Measurements from ENCODE around the gene RTN4. TPM values are rescaled to one million over a fixed set of nuclear protein-coding genes. Genes with fewer than 3 reads are reported as not detected.

The RTN4 gene
- total and polyA plus RNA-seq, 10 donors, result 55.2 to 215 (median 155) TPM

GRCh38 chr2:55049821-55050099 is 491 bp downstream of the RTN4 start:
- intact Hi-C loops (cut with DNase I; ENCODE audit: low total_unique reads), result no loop called here
- no peaks in the 10 kb centered on the region for H3K9me3 ChIP-seq
- H3K4me1 ChIP-seq, result peaks cover 47 to 81% (median 73%) of the 10 kb centered on the region in 6 donors
- DNase-seq, result peak; percentile 94
- WGBS, 5 donors, result 0 to 1% (median 1%) methylated on average over 4 to 35 of the region's 35 CpGs; no CpG with 5 or more reads in 1 of the 5 donors
- peak overlapping the region; percentile 71 to 95 (median 84) for H3K4me3 ChIP-seq
- H3K27me3 ChIP-seq (replicated peaks in 1 of 7), result no peaks in the 10 kb centered on the region
- TF ChIP-seq POLR2AphosphoS5 (IDR thresholded peaks at IDR 0.05) (no peak), POLR2A (IDR thresholded peaks at IDR 0.05) (no peak), CTCF (IDR thresholded peaks at IDR 0.05 in 8 of 11, conservative IDR thresholded peaks at IDR 0.05 in 3 of 11) (no peak)
- H3K36me3 ChIP-seq, result no peaks in the 10 kb centered on the region
- H3K27ac ChIP-seq, result peak overlapping the region; percentile 98 to 99 (median 99)

GRCh38 chr2:55049043-55049820 is 1.0 kb downstream of the RTN4 start:
- TF ChIP-seq CTCF (IDR thresholded peaks at IDR 0.05 in 8 of 11, conservative IDR thresholded peaks at IDR 0.05 in 3 of 11) (peak; percentile 39 to 77 (median 55)), POLR2AphosphoS5 (IDR thresholded peaks at IDR 0.05) (peak; percentile 69 to 85 (median 80)), POLR2A (IDR thresholded peaks at IDR 0.05) (peak in 1 of 3 donors; percentile 14)
- Histone ChIP-seq H3K36me3 (no peaks in the 10 kb centered on the region), H3K27ac (peak overlapping the region; percentile 98 to 99 (median 99)), H3K4me1 (peaks cover 48 to 81% (median 72%) of the 10 kb centered on the region in 6 donors), H3K9me3 (no peaks in the 10 kb centered on the region), H3K4me3 (peak overlapping the region; percentile 71 to 95 (median 84)), H3K27me3 (replicated peaks in 1 of 7) (no peaks in the 10 kb centered on the region)
- intact Hi-C loops (cut with DNase I; ENCODE audit: low total_unique reads), result no loop called here
- peak; percentile 93 for DNase-seq
- WGBS, 5 donors, result 0 to 2% (median 0%) methylated on average over 15 to 56 of the region's 56 CpGs

- no peak for DNase-seq
- Histone ChIP-seq H3K27ac (peak overlapping the region; percentile 98 to 99 (median 99)), H3K4me1 (peaks cover 48 to 81% (median 71%) of the 10 kb centered on the region in 6 donors), H3K36me3 (no peaks in the 10 kb centered on the region), H3K4me3 (peak overlapping the region; percentile 71 to 95 (median 84)), H3K9me3 (no peaks in the 10 kb centered on the region), H3K27me3 (replicated peaks in 1 of 7) (no peaks in the 10 kb centered on the region)
- 0 to 1% (median 1%) methylated on average over 16 of the region's 16 CpGs for WGBS, 5 donors
- intact Hi-C loops (cut with DNase I; ENCODE audit: low total_unique reads), result no loop called here
- TF ChIP-seq POLR2AphosphoS5 (IDR thresholded peaks at IDR 0.05) (no peak), CTCF (IDR thresholded peaks at IDR 0.05 in 8 of 11, conservative IDR thresholded peaks at IDR 0.05 in 3 of 11) (no peak), POLR2A (IDR thresholded peaks at IDR 0.05) (no peak)
These were observed 1.7 kb downstream of the RTN4 start for GRCh38 chr2:55048508-55049042.

- H3K4me1 ChIP-seq, result peaks cover 45 to 81% (median 72%) of the 10 kb centered on the region in 6 donors
- intact Hi-C loops (cut with DNase I; ENCODE audit: low total_unique reads), result no loop called here
- no peak for DNase-seq
These were observed 2.5 kb downstream of the RTN4 start for GRCh38 chr2:55047677-55048299.

More at GRCh38 chr2:55047677-55048299, 2.5 kb downstream of the RTN4 start:
- TF ChIP-seq POLR2AphosphoS5 (IDR thresholded peaks at IDR 0.05) (no peak), POLR2A (IDR thresholded peaks at IDR 0.05) (no peak), CTCF (IDR thresholded peaks at IDR 0.05 in 8 of 11, conservative IDR thresholded peaks at IDR 0.05 in 3 of 11) (no peak)
- 10 to 17% (median 13%) methylated on average over 9 of the region's 9 CpGs for WGBS, 5 donors
- Histone ChIP-seq H3K9me3 (no peaks in the 10 kb centered on the region), H3K4me3 (peak overlapping the region; percentile 71 to 95 (median 84)), H3K27ac (peak overlapping the region; percentile 98 to 99 (median 99)), H3K27me3 (replicated peaks in 1 of 7) (no peaks in the 10 kb centered on the region), H3K36me3 (no peaks in the 10 kb centered on the region)

Measured in spleen (tissue), 11 donors.